CD4-positive, alpha-beta T cell treated with Interleukin-1 beta for 1 hour (primary cell): ENCODE data around the gene VTCN1.

ENCODE experiments used
- DNase-seq, 2 donors: peaks; one replicate each; pipeline ENCODE4 v3.0.0-alpha.2; 2020 to 2022

The VTCN1 gene

GRCh38 chr1:117208580-117208979 is 2.1 kb downstream of the VTCN1 start:
- DNase-seq = no peak

- DNase-seq = no peak
Measured at GRCh38 chr1:117205368-117205767, 5.4 kb downstream of the VTCN1 start.

- no peak for DNase-seq
Measured at GRCh38 chr1:117201808-117202207, 8.9 kb downstream of the VTCN1 start.

GRCh38 chr1:117198097-117198496 is 12.6 kb downstream of the VTCN1 start:
- DNase-seq = no peak

- no peak for DNase-seq
Measured at GRCh38 chr1:117189726-117190125, 21.0 kb downstream of the VTCN1 start.

GRCh38 chr1:117188816-117189437 is 21.8 kb downstream of the VTCN1 start:
- DNase-seq = no peak

- no peak for DNase-seq
Measured at GRCh38 chr1:117188170-117188815, 22.4 kb downstream of the VTCN1 start.

- DNase-seq = no peak
Measured at GRCh38 chr1:117183112-117183511, 27.6 kb downstream of the VTCN1 start.

GRCh38 chr1:117182319-117182718 is 28.4 kb downstream of the VTCN1 start:
- no peak for DNase-seq

- DNase-seq = no peak
Measured at GRCh38 chr1:117181630-117182041, 29.1 kb downstream of the VTCN1 start.

GRCh38 chr1:117180147-117180967 is 30.4 kb downstream of the VTCN1 start:
- no peak for DNase-seq

GRCh38 chr1:117179471-117179870 is 31.3 kb downstream of the VTCN1 start:
- no peak for DNase-seq

GRCh38 chr1:117178756-117179155 is 32.0 kb downstream of the VTCN1 start:
- no peak for DNase-seq

- DNase-seq = no peak
Measured at GRCh38 chr1:117177376-117177775, 33.4 kb downstream of the VTCN1 start.

- no peak for DNase-seq
Measured at GRCh38 chr1:117176579-117176978, 34.1 kb downstream of the VTCN1 start.

- no peak for DNase-seq
Measured at GRCh38 chr1:117174851-117175250, 35.9 kb downstream of the VTCN1 start.

GRCh38 chr1:117173691-117174090 is 37.0 kb downstream of the VTCN1 start:
- DNase-seq = no peak

GRCh38 chr1:117173006-117173405 is 37.7 kb downstream of the VTCN1 start:
- no peak for DNase-seq

- no peak for DNase-seq
Measured at GRCh38 chr1:117171900-117172511, 38.7 kb downstream of the VTCN1 start.

GRCh38 chr1:117169871-117170596 is 40.7 kb downstream of the VTCN1 start:
- no peak for DNase-seq

GRCh38 chr1:117167402-117167801 is 43.3 kb downstream of the VTCN1 start:
- DNase-seq = no peak

- DNase-seq = no peak
Measured at GRCh38 chr1:117166076-117166475, 44.7 kb downstream of the VTCN1 start.

GRCh38 chr1:117164209-117164608 is 46.5 kb downstream of the VTCN1 start:
- no peak for DNase-seq
